Mesenchymal stem cell (in vitro differentiated cells and primary cell): Measurements from ENCODE around the gene CTBP2.
"Not testable (repeated sequence)": the region's sequence is repeated elsewhere in the genome, so short reads cannot be mapped to it uniquely, and the experiment has no call there.

Experiments used
- DNase-seq: peaks from one replicate; pipeline ENCODE4 v3.0.0-alpha.2; 2013
- H2AFZ ChIP-seq: one replicate; pipeline ENCODE4 v1.6.1; 2013; ENCODE audit warnings: low read depth, mild to moderate bottlenecking, control low read depth, inconsistent platforms, low read length, moderate library complexity
- H2AK5ac ChIP-seq: 2 replicates; pipeline ENCODE4 v1.6.1; 2013; ENCODE audit warnings: low read length, moderate library complexity, mild to moderate bottlenecking, inconsistent platforms; ENCODE audit not compliant: severe bottlenecking
- H2BK120ac ChIP-seq: one replicate; pipeline ENCODE4 v1.6.1; 2013; ENCODE audit warnings: low read depth, mild to moderate bottlenecking, inconsistent platforms, low read length, moderate library complexity
- H2BK12ac ChIP-seq, 2 experiments: one replicate each; pipeline ENCODE4 v1.6.1; 2013; ENCODE audit warnings: inconsistent platforms in 2 of 2, low read length in 2 of 2, mild to moderate bottlenecking in 2 of 2, moderate library complexity in 2 of 2, control low read depth in 1 of 2
- H2BK15ac ChIP-seq: one replicate; pipeline ENCODE4 v1.6.1; 2013; ENCODE audit warnings: mild to moderate bottlenecking, low read depth, inconsistent platforms; ENCODE audit not compliant: poor library complexity, severe bottlenecking
- H2BK5ac ChIP-seq: 2 replicates; pipeline ENCODE4 v1.6.1; 2013; ENCODE audit warnings: low read depth, mild to moderate bottlenecking, low read length, control low read depth, inconsistent platforms; ENCODE audit not compliant: poor library complexity, severe bottlenecking
- H3K14ac ChIP-seq, 2 experiments: one replicate each; pipeline ENCODE4 v1.6.1; 2013; ENCODE audit warnings: inconsistent platforms in 2 of 2, low read length in 2 of 2, control low read depth in 1 of 2, mild to moderate bottlenecking in 1 of 2, moderate library complexity in 1 of 2
- H3K18ac ChIP-seq, 2 experiments: one replicate each; pipeline ENCODE4 v1.6.1; 2013; ENCODE audit warnings: inconsistent platforms in 2 of 2, low read length in 2 of 2, control low read depth in 1 of 2, low read depth in 1 of 2, mild to moderate bottlenecking in 1 of 2
- H3K23ac ChIP-seq, 2 experiments: one replicate each; pipeline ENCODE4 v1.6.1; 2013; ENCODE audit warnings: inconsistent platforms in 2 of 2, low read length in 2 of 2, mild to moderate bottlenecking in 2 of 2, moderate library complexity in 2 of 2, control low read depth in 1 of 2
- H3K27ac ChIP-seq: 2 replicates; pipeline ENCODE4 v1.5.1; 2013; ENCODE audit warnings: mild to moderate bottlenecking, moderate library complexity, low read length, control low read depth, inconsistent platforms; ENCODE audit not compliant: poor library complexity, severe bottlenecking
- H3K27me3 ChIP-seq, 2 experiments: 2 replicates each; pipeline versions ENCODE4 v1.6.1 to v1.7.0; 2013; ENCODE audit warnings: low read length in 2 of 2, mild to moderate bottlenecking in 2 of 2, moderate library complexity in 2 of 2, control low read depth in 1 of 2, inconsistent platforms in 1 of 2; ENCODE audit not compliant: control insufficient read depth in 1 of 2, insufficient read depth in 1 of 2
- H3K36me3 ChIP-seq, 2 experiments: 2 replicates each; pipeline versions ENCODE4 v1.6.1 to v1.7.0; 2013; ENCODE audit warnings: low read length in 2 of 2, control low read depth in 1 of 2, inconsistent platforms in 1 of 2, low read depth in 1 of 2, mild to moderate bottlenecking in 1 of 2; ENCODE audit not compliant: insufficient read depth in 2 of 2, control insufficient read depth in 1 of 2
- H3K4ac ChIP-seq, 2 experiments: one replicate each; pipeline ENCODE4 v1.6.1; 2013; ENCODE audit warnings: inconsistent platforms in 2 of 2, low read length in 2 of 2, mild to moderate bottlenecking in 2 of 2, moderate library complexity in 2 of 2, control low read depth in 1 of 2, low read depth in 1 of 2
- H3K4me1 ChIP-seq: 2 replicates; pipeline ENCODE4 v1.6.1; 2013; ENCODE audit warnings: low read depth, low read length, control low read depth; ENCODE audit not compliant: control insufficient read depth, insufficient read depth
- H3K4me2 ChIP-seq: 2 replicates; pipeline ENCODE4 v1.6.1; 2013; ENCODE audit warnings: low read length, mild to moderate bottlenecking, inconsistent platforms; ENCODE audit not compliant: poor library complexity, severe bottlenecking
- H3K4me3 ChIP-seq, 2 experiments: 2 replicates each; pipeline versions ENCODE4 v1.5.1 to v1.7.0; 2013; ENCODE audit warnings: low read length in 2 of 2, mild to moderate bottlenecking in 2 of 2, control low read depth in 1 of 2, low read depth in 1 of 2; ENCODE audit not compliant: insufficient read depth in 1 of 2
- H3K79me1 ChIP-seq: replicated peaks from 2 replicates; pipeline ENCODE4 v1.6.1; 2013; ENCODE audit warnings: mild to moderate bottlenecking, control low read depth, low read length, inconsistent platforms; ENCODE audit not compliant: poor library complexity, severe bottlenecking
- H3K9ac ChIP-seq: 2 replicates; pipeline ENCODE4 v1.7.0; 2013; ENCODE audit warnings: mild to moderate bottlenecking, low read length, moderate library complexity
- H3K9me3 ChIP-seq: 2 replicates; pipeline ENCODE4 v1.7.0; 2013; ENCODE audit warnings: mild to moderate bottlenecking, low read length; ENCODE audit not compliant: control insufficient read depth
- H4K8ac ChIP-seq: one replicate; pipeline ENCODE4 v1.6.1; 2013; ENCODE audit warnings: inconsistent platforms, mild to moderate bottlenecking, low read length, moderate library complexity
- H4K91ac ChIP-seq: one replicate; pipeline ENCODE4 v1.6.1; 2013; ENCODE audit warnings: mild to moderate bottlenecking, low read length, inconsistent platforms
- WGBS: methylation state at CpG from one replicate; pipeline ENCODE4 v1.1.7; 2013; ENCODE audit warnings: mixed read lengths; 5-methylcytosine and 5-hydroxymethylcytosine counted together

CTBP2 gene

GRCh38 chr10:124988753-124989152, 171.6 kb downstream of the CTBP2 start:
- not testable (repeated sequence) for H3K18ac ChIP-seq, H3K4ac ChIP-seq, H3K27me3 ChIP-seq, H3K9me3 ChIP-seq, H2BK12ac ChIP-seq, H2AFZ ChIP-seq, H2AK5ac ChIP-seq, H3K23ac ChIP-seq, H2BK120ac ChIP-seq, H4K91ac ChIP-seq, H3K14ac ChIP-seq, H4K8ac ChIP-seq, H3K9ac ChIP-seq, H3K4me1 ChIP-seq, H3K27ac ChIP-seq, H3K4me2 ChIP-seq, H2BK15ac ChIP-seq, DNase-seq, H2BK5ac ChIP-seq, H3K4me3 ChIP-seq
- Histone ChIP-seq H3K79me1 (peaks cover 17% of the 10 kb centered on the region), H3K36me3 (peaks cover 49 to 85% of the 10 kb centered on the region in 2 experiments)
- 100% methylated on average over 3 of the region's 4 CpGs for whole genome bisulfite sequencing

GRCh38 chr10:124987788-124988187, 172.6 kb downstream of the CTBP2 start:
- no peak overlapping the region for H4K8ac ChIP-seq
- no peak overlapping the region for H3K4me3 ChIP-seq
- H3K9me3 ChIP-seq = no peaks in the 10 kb centered on the region
- H4K91ac ChIP-seq = no peak overlapping the region
- no peak overlapping the region for H3K14ac ChIP-seq
- no peak overlapping the region for H3K4ac ChIP-seq
- no peak overlapping the region for H2BK5ac ChIP-seq
- peaks cover 44 to 85% of the 10 kb centered on the region in 2 experiments for H3K36me3 ChIP-seq
- H3K27me3 ChIP-seq = no peaks in the 10 kb centered on the region
- DNase-seq = no peak
- H3K79me1 ChIP-seq = peaks cover 20% of the 10 kb centered on the region
- H3K18ac ChIP-seq = no peak overlapping the region
- H2AFZ ChIP-seq = no peak overlapping the region
- H2BK15ac ChIP-seq = no peak overlapping the region
- H3K23ac ChIP-seq = no peak overlapping the region
- no peak overlapping the region for H2BK12ac ChIP-seq
- no peak overlapping the region for H2BK120ac ChIP-seq
- no peak overlapping the region for H2AK5ac ChIP-seq
- H3K27ac ChIP-seq = no peak overlapping the region
- WGBS = 100% methylated on average over 1 of the region's 1 CpG
- H3K9ac ChIP-seq = no peak overlapping the region
- H3K4me2 ChIP-seq = no peak overlapping the region
- peaks cover 2% of the 10 kb centered on the region for H3K4me1 ChIP-seq

DNA sequence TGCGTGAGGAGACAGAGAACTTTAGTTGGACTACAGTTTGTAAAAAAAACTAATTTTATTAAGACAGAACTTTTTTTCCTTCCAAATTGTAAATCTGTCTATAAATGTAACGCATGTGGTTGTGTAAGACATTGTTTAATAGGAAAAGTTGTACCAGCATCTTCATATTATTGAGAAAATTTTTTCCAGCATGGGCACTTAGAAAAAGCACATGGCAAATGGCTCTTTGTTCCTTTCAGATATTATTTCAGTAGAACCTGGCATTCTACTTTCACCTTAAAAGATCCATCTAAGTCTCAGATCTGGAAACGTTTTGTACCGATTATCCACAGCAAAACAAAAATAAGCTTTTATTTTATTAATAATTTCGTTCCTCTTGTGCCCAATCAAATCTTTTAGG, 175.2 kb downstream of the CTBP2 start:
- H3K4me3 ChIP-seq = no peak overlapping the region
- H3K9ac ChIP-seq = no peak overlapping the region
- no peak overlapping the region for H2AFZ ChIP-seq
- H2BK15ac ChIP-seq = no peak overlapping the region
- no peak overlapping the region for H2BK12ac ChIP-seq
- DNase-seq = no peak
- H3K23ac ChIP-seq = no peak overlapping the region
- H3K79me1 ChIP-seq = peaks cover 14% of the 10 kb centered on the region
- no peaks in the 10 kb centered on the region for H3K27me3 ChIP-seq
- peaks cover 23 to 72% of the 10 kb centered on the region in 2 experiments for H3K36me3 ChIP-seq
- H3K18ac ChIP-seq = no peak overlapping the region
- peaks cover 2% of the 10 kb centered on the region for H3K4me1 ChIP-seq
- H3K27ac ChIP-seq = no peak overlapping the region
- no peak overlapping the region for H4K91ac ChIP-seq
- H3K9me3 ChIP-seq = no peaks in the 10 kb centered on the region
- no peak overlapping the region for H3K4me2 ChIP-seq
- no peak overlapping the region for H3K14ac ChIP-seq
- H3K4ac ChIP-seq = no peak overlapping the region
- H2BK5ac ChIP-seq = no peak overlapping the region
- H4K8ac ChIP-seq = no peak overlapping the region
- H2AK5ac ChIP-seq = no peak overlapping the region
- 92% methylated on average over 3 of the region's 5 CpGs for WGBS
- H2BK120ac ChIP-seq = no peak overlapping the region

DNA sequence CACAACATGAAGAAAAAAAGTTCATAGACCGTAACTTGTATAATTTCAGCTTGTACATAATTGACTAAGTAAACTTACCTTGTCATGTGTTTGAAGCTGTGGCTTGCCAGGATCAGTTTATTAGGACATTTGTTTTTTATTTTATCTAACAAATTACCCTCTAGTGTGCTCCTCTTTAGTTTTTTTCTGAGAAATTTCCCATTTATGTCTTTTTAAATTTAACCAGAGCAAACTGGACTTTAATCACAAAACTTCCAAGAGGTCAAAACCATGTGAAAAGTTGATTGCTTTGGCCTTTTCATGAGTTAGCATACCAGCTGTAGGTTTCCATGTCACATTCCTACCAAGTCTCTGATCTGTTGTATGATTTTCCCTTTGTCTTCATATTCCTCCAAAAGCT, 176.0 kb downstream of the CTBP2 start:
- Histone ChIP-seq H3K23ac (no peak overlapping the region), H2BK5ac (no peak overlapping the region), H3K4ac (no peak overlapping the region), H3K36me3 (peaks cover 18 to 67% of the 10 kb centered on the region in 2 experiments), H3K4me2 (no peak overlapping the region), H2BK120ac (no peak overlapping the region), H2BK12ac (no peak overlapping the region), H3K27me3 (no peaks in the 10 kb centered on the region), H2AK5ac (no peak overlapping the region), H3K14ac (no peak overlapping the region), H4K91ac (no peak overlapping the region), H3K79me1 (peaks cover 14% of the 10 kb centered on the region), H2AFZ (no peak overlapping the region), H4K8ac (no peak overlapping the region), H3K27ac (no peak overlapping the region), H3K4me3 (no peak overlapping the region), H3K18ac (no peak overlapping the region), H3K9ac (no peak overlapping the region), H3K9me3 (no peaks in the 10 kb centered on the region), H3K4me1 (no peaks in the 10 kb centered on the region), H2BK15ac (no peak overlapping the region)
- DNase-seq = no peak
- WGBS = no CpG with 5 or more reads among the region's 1 CpG
